K562 (cell line): ENCODE results near the gene IZUMO4. TPM values are rescaled to one million over a fixed set of nuclear protein-coding genes. Genes with fewer than 3 reads are reported as not detected.

Source experiments
- ATAC-seq: fragments of 200-7000 bp; cut with Tn5 transposase; 3 replicates; pipeline ENCODE4 v1.9.1; 2020; ENCODE audit warnings: moderate library complexity
- BruUV-seq: library from RNA; stranded (reverse); fragments of 400-500 nt; replicated peaks from 2 replicates; lab custom pipeline; 2021; lab: Mats Ljungman, UMichigan
- CTCF ChIA-PET: fragments of 300-600 bp; formaldehyde crosslinking; extraction: SDS; loops from one replicate; lab custom pipeline; 2021; ENCODE audit warnings: low intra/inter-chr PET ratio; lab: Yijun Ruan, JAX
- POLR2A ChIA-PET: fragments of 300-600, 350-650 bp; sonication (Branson Sonifier 250); formaldehyde crosslinking; extraction: SDS; loops from one replicate; lab custom pipeline; 2021; ENCODE audit warnings: antibody characterized with exemption, inconsistent platforms; lab: Yijun Ruan, JAX
- DNase-seq, 4 experiments: peaks; one replicate each; pipeline versions ENCODE4 v3.0.0 to v3.0.0-alpha.2; 2011 to 2018; ENCODE audit warnings: low spot score in 3 of 4, mixed read lengths in 3 of 4; ENCODE audit errors: extremely low read depth in 1 of 4
- FAIRE-seq: peaks from 2 replicates; lab custom pipeline; 2011; peaks lifted over from hg19 to GRCh38; lab: Jason Lieb, UNC
- H2AFZ ChIP-seq: 2 replicates; pipeline ENCODE4 v1.6.0; 2011; ENCODE audit warnings: low read depth, low read length, control low read depth, inconsistent platforms
- H3K27ac ChIP-seq: fragments of 200-600 bp; 3 replicates; pipeline ENCODE4 v1.8.0; 2011; ENCODE audit warnings: low read depth, mild to moderate bottlenecking, control low read depth, inconsistent platforms, low read length, moderate library complexity, mixed read lengths; ENCODE audit errors: extremely low read depth
- H3K27me3 ChIP-seq, 2 experiments: fragments of 300-600 bp in 1 of 2; 2 replicates in 1 of 2; 3 replicates in 1 of 2; pipeline versions ENCODE4 v1.6.0 to v1.8.0; 2011; ENCODE audit warnings: inconsistent platforms in 2 of 2, low read length in 2 of 2, mild to moderate bottlenecking in 1 of 2, mixed read lengths in 1 of 2, moderate library complexity in 1 of 2; ENCODE audit not compliant: control insufficient read depth in 2 of 2, insufficient read depth in 2 of 2
- H3K36me3 ChIP-seq: fragments of 300-600 bp; 3 replicates; pipeline ENCODE4 v1.8.0; 2011; ENCODE audit warnings: mild to moderate bottlenecking, low read length, inconsistent platforms; ENCODE audit not compliant: control insufficient read depth, insufficient read depth
- H3K4me1 ChIP-seq, 2 experiments: fragments of 200-600 bp in 1 of 2; replicated peaks in 1 of 2; 2 replicates in 1 of 2; 3 replicates in 1 of 2; pipeline versions ENCODE4 v1.5.1 to v1.8.0; 2011; ENCODE audit warnings: inconsistent platforms in 2 of 2, low read length in 2 of 2, mild to moderate bottlenecking in 1 of 2, mixed read lengths in 1 of 2, moderate library complexity in 1 of 2; ENCODE audit not compliant: control insufficient read depth in 2 of 2, insufficient read depth in 2 of 2
- H3K4me2 ChIP-seq: 2 replicates; pipeline ENCODE4 v1.6.1; 2011; ENCODE audit warnings: low read length, control low read depth, inconsistent platforms, mixed read lengths; ENCODE audit not compliant: insufficient read depth
- H3K4me3 ChIP-seq: fragments of 200-600 bp; sonication (generic), shearing (Covaris generic); 2 replicates; pipeline ENCODE4 v1.5.1; 2016; ENCODE audit warnings: control low read depth, inconsistent platforms
- H3K79me2 ChIP-seq: fragments of 200-600 bp; 3 replicates; pipeline ENCODE4 v1.8.0; 2011; ENCODE audit warnings: low read length, inconsistent platforms; ENCODE audit not compliant: control insufficient read depth, insufficient read depth
- H3K9ac ChIP-seq, 2 experiments: 2 replicates each; pipeline versions ENCODE4 v1.6.0 to v1.6.1; 2011; ENCODE audit warnings: low read depth in 2 of 2, low read length in 2 of 2, control low read depth in 1 of 2, inconsistent platforms in 1 of 2, mild to moderate bottlenecking in 1 of 2, mixed read lengths in 1 of 2; ENCODE audit not compliant: insufficient read depth in 1 of 2
- H3K9me1 ChIP-seq: one replicate; pipeline ENCODE4 v1.6.0; 2011; ENCODE audit warnings: inconsistent platforms, mild to moderate bottlenecking, low read length, moderate library complexity; ENCODE audit not compliant: control insufficient read depth, insufficient read depth
- H3K9me3 ChIP-seq: replicated peaks from 2 replicates; pipeline ENCODE4 v1.5.1; 2011; ENCODE audit warnings: low read depth, low read length, inconsistent platforms; ENCODE audit not compliant: control insufficient read depth, insufficient read depth
- H4K20me1 ChIP-seq: replicated peaks from 2 replicates; pipeline ENCODE4 v1.6.1; 2011; ENCODE audit warnings: low read length, inconsistent platforms, mixed read lengths; ENCODE audit not compliant: control insufficient read depth, insufficient read depth
- KAT8 ChIP-seq: fragments of 450-650 bp; IDR thresholded peaks from 2 replicates; pipeline ENCODE4 v1.6.1; 2016; ENCODE audit warnings: low read depth, mild to moderate bottlenecking
- NCOA6 ChIP-seq: fragments of 450-650 bp; IDR thresholded peaks from 2 replicates; pipeline ENCODE4 v1.6.1; 2017; ENCODE audit warnings: mild to moderate bottlenecking
- RERE ChIP-seq: sonication (generic); formaldehyde crosslinking; IDR thresholded peaks from 2 replicates; pipeline ENCODE4 v1.8.0; 2023; ENCODE audit warnings: missing genetic modification reagents, mild to moderate bottlenecking, borderline replicate concordance
- ZNF121 ChIP-seq: sonication (generic); formaldehyde crosslinking; conservative IDR thresholded peaks from 2 replicates; pipeline ENCODE4 v1.8.0; 2022; ENCODE audit warnings: missing genetic modification reagents
- ZNF311 ChIP-seq: fragments of 250-450 bp; sonication (Bioruptor Pico); IDR thresholded peaks from 2 replicates; pipeline ENCODE4 v1.4.0; 2020; ENCODE audit warnings: mild to moderate bottlenecking, moderate library complexity
- WGBS: fragments of 100-300 bp; shearing (Covaris generic); methylation state at CpG from one replicate; pipeline ENCODE4 v1.1.6; 2016; ENCODE audit warnings: low coverage, mixed read lengths; ENCODE audit not compliant: insufficient coverage; ENCODE audit errors: missing lambda C conversion rate; 5-methylcytosine and 5-hydroxymethylcytosine counted together
- in situ Hi-C: fragments of 300-500 bp; cut with MboI; formaldehyde crosslinking; loops from 4 replicates; pipeline ENCODE4 v1.15.0; 2018; ENCODE audit warnings: inconsistent platforms, mixed read lengths
- intact Hi-C: fragments of 100-400 bp; cut with micrococcal nuclease; formaldehyde crosslinking; loops from 2 replicates; pipeline ENCODE4 v1.14.2; 2022
- polyA plus RNA-seq, 8 experiments: library from polyadenylated mRNA; depleted of rRNA in 4 of 8; stranded (reverse) in 5 of 8; unstranded in 3 of 8; fragments of >200 nt; fragmentation: Nextera tagmentation in 2 of 8; fragmentation: Illumina TruSeq in 1 of 8; extraction: Ambion mirVana in 2 of 8; extraction: Trizol in 1 of 8; gene quantifications; 2 replicates each; pipeline versions ENCODE4 v1.2.1 to v1.2.3, GENCODE V29; 2011 to 2014; ENCODE audit warnings: inconsistent platforms in 1 of 8, missing spikeins in 1 of 8
- total RNA-seq, 7 experiments: library from RNA; depleted of rRNA in 6 of 7; stranded (reverse); fragments of >200 nt in 6 of 7; fragmentation: Illumina TruSeq in 2 of 7; extraction: Trizol in 2 of 7; gene quantifications; 2 replicates each; pipeline versions ENCODE4 v1.2.1 to v1.2.3, GENCODE V29; 2011 to 2021; ENCODE audit warnings: low replicate concordance in 1 of 7

The IZUMO4 gene
- total and polyA plus RNA-seq, 9 of the 15 experiments (the other 6 are each of a cell fraction or from before 2014, with no cell fraction given) = 0.07 to 3.9 (median 1.2) TPM

- DNase-seq (no peak), ATAC-seq (no peak), FAIRE-seq (no peak)
- H3K9ac ChIP-seq = no peak overlapping the region
- H3K4me2 ChIP-seq = no peak overlapping the region
- H3K27ac ChIP-seq = no peak overlapping the region
- no peaks in the 10 kb centered on the region for H3K27me3 ChIP-seq
- H3K79me2 ChIP-seq = no peaks in the 10 kb centered on the region; the same call in 2 of the 3 replicates
- no TSS peak for BruUV-seq
- H2AFZ ChIP-seq = no peak overlapping the region
- in situ Hi-C loops = no loop called here
- intact Hi-C loops = no loop called here
- no peaks in the 10 kb centered on the region; the same call in 1 of the 2 replicates for H3K9me3 ChIP-seq
- POLR2A ChIA-PET = interaction anchor here (0.6 to 0.7 kb wide), 2 partner anchors 17 to 186 kb away, joined by 3 read pairs; no protein-coding TSS in a partner anchor
- H4K20me1 ChIP-seq = no peaks in the 10 kb centered on the region
- TF ChIP-seq KAT8 (no peak), ZNF311 (CRISPR knock-in tag) (no peak), ZNF121 (CRISPR knock-in tag) (peak; percentile 80), RERE (CRISPR knock-in tag) (no peak), NCOA6 (no peak)
- H3K9me1 ChIP-seq = no peaks in the 10 kb centered on the region
- H3K4me3 ChIP-seq = no peak overlapping the region
- CTCF ChIA-PET = no interaction called here
- WGBS = 92% methylated on average over 31 of the region's 44 CpGs
- H3K4me1 ChIP-seq = peaks cover 0 to 25% of the 10 kb centered on the region in 2 experiments; a peak in 2 of 5 replicates
- H3K36me3 ChIP-seq = peaks cover 45% of the 10 kb centered on the region; the same call in 2 of the 3 replicates
These were observed 18.7 kb upstream of the IZUMO4 start for GRCh38 chr19:2077833-2078619.
